Heart left ventricle (tissue), 16 donors: ENCODE results near the gene FAM53B. TPM values are rescaled to one million over a fixed set of nuclear protein-coding genes. Genes with fewer than 3 reads are reported as not detected.

Experiments
- ATAC-seq, 4 donors: fragments of 200-7000 bp; cut with Tn5 transposase; one replicate each; pipeline ENCODE4 v1.9.1; 2020 to 2022; ENCODE audit warnings: moderate library complexity in 4 of 4, mild to moderate bottlenecking in 3 of 4, moderate number of reproducible peaks in 1 of 4
- DNase-seq, 5 donors: peaks; one replicate each; pipeline ENCODE4 v3.0.0-alpha.2; 2020
- H3K27ac ChIP-seq, 12 donors: fragments of 200-600 bp; sonication (generic) in 4 of 12; one replicate each; pipeline versions ENCODE4 v1.5.0 to v1.8.0; 2016 to 2022; ENCODE audit warnings: mild to moderate bottlenecking in 2 of 12
- H3K27me3 ChIP-seq, 9 donors: fragments of 200-600 bp; sonication (generic) in 2 of 9; one replicate each; pipeline versions ENCODE4 v1.5.1 to v1.8.0; 2016 to 2022; ENCODE audit warnings: mild to moderate bottlenecking in 3 of 9
- H3K36me3 ChIP-seq, 9 donors: fragments of 200-600 bp; sonication (generic) in 2 of 9; one replicate each; pipeline versions ENCODE4 v1.5.0 to v1.8.0; 2018 to 2022; ENCODE audit warnings: mild to moderate bottlenecking in 2 of 9
- H3K4me1 ChIP-seq, 12 donors: fragments of 200-600 bp; sonication (generic) in 4 of 12; one replicate each; pipeline versions ENCODE4 v1.5.0 to v1.8.0; 2016 to 2022; ENCODE audit warnings: mild to moderate bottlenecking in 3 of 12
- H3K4me3 ChIP-seq, 12 donors: fragments of 200-600 bp; sonication (generic) in 4 of 12; one replicate each; pipeline versions ENCODE4 v1.5.0 to v1.8.0; 2017 to 2022; ENCODE audit warnings: mild to moderate bottlenecking in 9 of 12, moderate library complexity in 4 of 12
- H3K9me3 ChIP-seq, 12 donors: fragments of 200-600 bp; sonication (generic) in 4 of 12; one replicate each; pipeline versions ENCODE4 v1.5.0 to v1.8.0; 2016 to 2022; ENCODE audit warnings: mild to moderate bottlenecking in 1 of 12
- CTCF ChIP-seq, 12 donors: fragments of 200-600 bp; sonication (generic) in 4 of 12; IDR thresholded peaks; one replicate each; pipeline versions ENCODE4 v1.5.0 to v1.8.0; 2018 to 2022; ENCODE audit warnings: antibody characterized with exemption in 12 of 12, mild to moderate bottlenecking in 5 of 12
- POLR2A ChIP-seq, 2 donors: fragments of 450-650 bp; IDR thresholded peaks; one replicate each; pipeline ENCODE4 v1.6.1; 2017; ENCODE audit warnings: antibody characterized with exemption in 2 of 2, mild to moderate bottlenecking in 2 of 2, moderate library complexity in 2 of 2
- WGBS, 4 donors: extraction: QIAGEN DNeasy Blood & Tissue Kit in 2 of 4; methylation state at CpG; one replicate each; pipeline versions ENCODE4 v1.1.5 to v1.1.7; 2013 to 2018; 5-methylcytosine and 5-hydroxymethylcytosine counted together
- intact Hi-C, 10 donors: fragments of 100-400 bp; cut with DNase I; formaldehyde crosslinking; loops; one replicate each; pipeline versions ENCODE4 v1.11.1 to v1.14.2; 2022
- polyA plus RNA-seq, 2 donors: library from polyadenylated mRNA; stranded (reverse); fragments of 200-250 nt; gene quantifications; one replicate each; pipeline ENCODE4 v1.2.3, GENCODE V29; 2013
- total RNA-seq, 9 donors: library from RNA; depleted of rRNA in 2 of 9; stranded (reverse); fragments of >200 nt in 2 of 9; fragmentation: NEBNext Ultra II Directional in 3 of 9; extraction: Animal tissue kit (Norgen Biotek cat#: 25700) in 3 of 9; gene quantifications; one replicate each; pipeline versions ENCODE4 v1.1.0 to v1.2.4, GENCODE V29; 2016 to 2023
- donor health status: ischemic (EF 13 %, LVEDD 7.1; RV severe dilation, severe dysfunction).
- donor health status: healthy with polysubstance abuse.
- donor health status: DM: no; HTN: yes; CAD: no.
- donor health status: DM: no; HTN: no; CAD: no.
- donor health status: ischemic (EF 25% LVEDD 6.9; RV normal size, moderate dysfunction).
- donor health status: ischemic (EF 25% LVEDD 5.7; RV mildly dilated, moderate dysfunction).
- donor health status: healthy.
- donor health status: DM: yes; HTN: yes; CAD: no.
- donor health status: ischemic (EF 35%, LVEDD 5.7; RV mildly dilated, moderate dysfunction).
- donor health status: nonischemic (EF 11% LVEDD 7.7; RV severe dilation, severe dysfunction).
- donor health status: DM: yes; HTN: yes; CAD: no.
- donor health status: PGD.
- donor health status: ischemic (EF 29% LVEDD 5.4; RV normal size, mild dysfunction).
- donor health status: nonischemic (EF 23%, LVEDD 6.1; RV moderate dilation, normal function).

FAM53B gene
- total and polyA plus RNA-seq, 11 donors, result 23.7 to 57.7 (median 35.5) TPM

- 87 to 93% (median 91%) methylated on average over 21 to 22 of the region's 22 CpGs for WGBS, 4 donors
- no peak for ATAC-seq
These were observed 168.8 kb downstream of the FAM53B start for GRCh38 chr10:124575107-124576035.

DNA sequence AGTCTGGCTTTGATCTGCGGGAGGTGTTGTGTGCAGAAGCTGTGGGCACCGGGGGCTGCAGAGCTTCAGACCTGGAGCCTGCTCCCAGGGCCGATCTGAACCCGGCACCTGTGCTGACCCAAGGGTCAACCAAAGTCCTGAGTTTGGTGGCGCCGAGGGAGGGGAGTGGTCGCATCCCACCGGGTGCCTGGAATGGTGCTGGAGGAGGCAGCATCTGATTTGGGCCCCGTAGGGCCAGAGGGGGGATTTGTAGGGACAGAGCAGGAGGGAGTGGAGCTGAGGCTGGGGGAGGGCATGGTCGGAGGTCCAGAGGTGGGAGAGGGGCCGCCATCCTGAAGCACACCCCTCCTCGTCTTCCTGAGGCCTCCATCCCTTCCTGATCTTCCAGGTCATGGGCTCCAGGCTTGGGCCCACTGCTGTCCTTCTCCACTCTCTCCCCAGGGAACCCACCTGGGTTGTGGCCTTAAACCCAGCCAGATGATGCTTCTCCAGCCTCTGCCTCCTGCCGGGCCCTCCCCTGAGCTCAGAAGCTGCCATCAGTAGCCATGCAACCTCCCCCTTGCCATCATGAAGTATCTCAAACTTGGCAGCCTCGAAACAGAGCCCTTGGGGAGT, 169.6 kb downstream of the FAM53B start:
- intact Hi-C loops, result no loop called here
- WGBS, 4 donors, result 91 to 95% (median 93%) methylated on average over 14 of the region's 14 CpGs
- H3K9me3 ChIP-seq, result no peaks in the 10 kb centered on the region
- DNase-seq (peak in 3 of 5 donors; percentile 23 to 42 (median 26)), ATAC-seq (no peak)
- TF ChIP-seq CTCF (IDR thresholded peaks at IDR 0.05) (no peak), POLR2A (IDR thresholded peaks at IDR 0.05) (no peak)
- no peaks in the 10 kb centered on the region for H3K4me1 ChIP-seq
- no peak overlapping the region for H3K4me3 ChIP-seq
- H3K27me3 ChIP-seq, result no peaks in the 10 kb centered on the region
- no peak overlapping the region for H3K27ac ChIP-seq
- H3K36me3 ChIP-seq, result no peaks in the 10 kb centered on the region

More at GRCh38 chr10:124575107-124576035, 168.8 kb downstream of the FAM53B start:
- Histone ChIP-seq H3K9me3 (peaks cover 0 to 8% (median 0%) of the 10 kb centered on the region in 12 donors), H3K4me1 (no peaks in the 10 kb centered on the region), H3K36me3 (no peaks in the 10 kb centered on the region), H3K27me3 (no peaks in the 10 kb centered on the region), H3K27ac (no peak overlapping the region), H3K4me3 (no peak overlapping the region)
- intact Hi-C loops, result no loop called here
- DNase-seq, result peak in 3 of 5 donors; percentile 3 to 42 (median 18)
- TF ChIP-seq CTCF (IDR thresholded peaks at IDR 0.05), result no peak
- TF ChIP-seq POLR2A (IDR thresholded peaks at IDR 0.05), result no peak

- H3K4me1 ChIP-seq, result no peaks in the 10 kb centered on the region
- no peaks in the 10 kb centered on the region for H3K9me3 ChIP-seq
- no peaks in the 10 kb centered on the region for H3K27me3 ChIP-seq
- no peak overlapping the region for H3K27ac ChIP-seq
- TF ChIP-seq CTCF (IDR thresholded peaks at IDR 0.05), result no peak
- no peak for TF ChIP-seq POLR2A (IDR thresholded peaks at IDR 0.05)
- no peak overlapping the region for H3K4me3 ChIP-seq
- H3K36me3 ChIP-seq, result no peaks in the 10 kb centered on the region
- intact Hi-C loops, result no loop called here
- ATAC-seq (no peak), DNase-seq (peak in 1 of 5 donors; percentile 14)
- WGBS, 4 donors, result 91 to 93% (median 92%) methylated on average over 16 to 31 of the region's 31 CpGs
These were observed 170.3 kb downstream of the FAM53B start for GRCh38 chr10:124573726-124574455.

DNA sequence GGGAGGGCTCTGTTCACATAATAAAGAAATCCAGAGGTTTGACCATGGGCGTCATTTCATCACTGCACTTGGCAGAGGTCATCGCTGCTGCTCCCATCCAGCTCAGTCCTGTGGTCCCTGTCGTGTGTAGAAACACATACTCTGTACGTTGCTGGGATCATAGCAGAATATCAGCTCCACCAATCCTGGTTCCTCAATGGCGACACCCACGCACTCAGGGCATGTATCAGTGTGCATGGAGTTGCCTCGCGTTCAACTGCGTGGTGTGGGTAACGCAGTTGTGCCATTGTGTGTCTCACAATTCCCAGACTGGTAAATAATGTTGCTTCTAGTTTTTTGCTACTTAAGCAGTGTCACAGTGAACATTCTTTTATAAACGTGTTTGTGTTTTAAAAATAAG, 171.4 kb downstream of the FAM53B start:
- Histone ChIP-seq H3K9me3 (no peaks in the 10 kb centered on the region), H3K4me1 (no peaks in the 10 kb centered on the region), H3K36me3 (no peaks in the 10 kb centered on the region), H3K4me3 (no peak overlapping the region), H3K27me3 (no peaks in the 10 kb centered on the region), H3K27ac (no peak overlapping the region)
- TF ChIP-seq CTCF (IDR thresholded peaks at IDR 0.05), result no peak
- TF ChIP-seq POLR2A (IDR thresholded peaks at IDR 0.05), result no peak
- no peak for ATAC-seq
- WGBS, 4 donors, result 84 to 88% (median 86%) methylated on average over 11 of the region's 11 CpGs
- intact Hi-C loops, result no loop called here
- DNase-seq, result peak in 1 of 5 donors; percentile 8
